Endodermal cell (in vitro differentiated cells): ENCODE data around the gene PEAR1. TPM values are rescaled to one million over a fixed set of nuclear protein-coding genes. Genes with fewer than 3 reads are reported as not detected.

ENCODE experiments used
- DNase-seq: peaks from one replicate; pipeline ENCODE4 v3.0.0-alpha.2; 2017
- H3K27ac ChIP-seq: 2 replicates; pipeline ENCODE4 v1.5.1; 2013; ENCODE audit warnings: mild to moderate bottlenecking, low read depth, low read length, moderate library complexity
- H3K27me3 ChIP-seq: 2 replicates; pipeline ENCODE4 v1.6.1; 2013; ENCODE audit warnings: mild to moderate bottlenecking, low read length, moderate library complexity; ENCODE audit not compliant: insufficient read depth, control insufficient read depth, poor library complexity, severe bottlenecking
- H3K36me3 ChIP-seq: 2 replicates; pipeline ENCODE4 v1.7.0; 2013; ENCODE audit warnings: mild to moderate bottlenecking, low read length, moderate library complexity; ENCODE audit not compliant: control insufficient read depth, insufficient read depth
- H3K4me1 ChIP-seq: one replicate; pipeline ENCODE4 v1.7.0; 2013; ENCODE audit warnings: low read length; ENCODE audit not compliant: control insufficient read depth, insufficient read depth
- H3K4me3 ChIP-seq: 2 replicates; pipeline ENCODE4 v1.5.1; 2013; ENCODE audit warnings: mild to moderate bottlenecking, low read length, moderate library complexity
- H3K9ac ChIP-seq: 2 replicates; pipeline ENCODE4 v1.6.1; 2013; ENCODE audit warnings: mild to moderate bottlenecking, low read length, moderate library complexity; ENCODE audit not compliant: poor library complexity, severe bottlenecking; ENCODE audit errors: extremely low read depth
- H3K9me3 ChIP-seq: 2 replicates; pipeline ENCODE4 v1.6.1; 2013; ENCODE audit warnings: mild to moderate bottlenecking, low read length, moderate library complexity; ENCODE audit not compliant: control insufficient read depth
- H3K27ac Mint-ChIP-seq: 2 replicates; pipeline ENCODE4 v1.8.0; 2020; ENCODE audit warnings: mixed read lengths
- H3K27me3 Mint-ChIP-seq: 2 replicates; pipeline ENCODE4 v1.8.0; 2021; ENCODE audit warnings: mild to moderate bottlenecking, mixed read lengths; ENCODE audit not compliant: insufficient read depth
- H3K36me3 Mint-ChIP-seq: 2 replicates; pipeline ENCODE4 v1.8.0; 2020; ENCODE audit warnings: low read depth, mixed read lengths
- H3K4me1 Mint-ChIP-seq: 2 replicates; pipeline ENCODE4 v1.8.0; 2020; ENCODE audit warnings: mixed read lengths
- H3K4me3 Mint-ChIP-seq: 2 replicates; pipeline ENCODE4 v1.8.0; 2020; ENCODE audit warnings: mild to moderate bottlenecking, moderate library complexity, mixed read lengths
- H3K9me3 Mint-ChIP-seq: 2 replicates; pipeline ENCODE4 v1.8.0; 2020; ENCODE audit warnings: mild to moderate bottlenecking, mixed read lengths
- CTCF ChIP-seq: fragments of 200-600 bp; sonication (generic); conservative IDR thresholded peaks from 2 replicates; pipeline ENCODE4 v1.5.0; 2021; ENCODE audit warnings: antibody characterized with exemption, mild to moderate bottlenecking
- WGBS, 2 experiments: methylation state at CpG; one replicate each; pipeline versions ENCODE4 v1.1.5 to v1.1.7; 2013; ENCODE audit warnings: missing lambda C conversion rate in 2 of 2, mixed read lengths in 1 of 2; ENCODE audit not compliant: insufficient coverage in 1 of 2, insufficient read length in 1 of 2; 5-methylcytosine and 5-hydroxymethylcytosine counted together
- total RNA-seq, 2 donors: library from RNA; stranded (reverse); fragmentation: NEBNext Ultra II Directional in 1 of 2; extraction: Animal tissue kit (Norgen Biotek cat#: 25700) in 1 of 2; gene quantifications; 2 replicates in 1 of 2; 3 replicates in 1 of 2; pipeline ENCODE4 v1.2.1, GENCODE V29; 2021

Gene PEAR1
- total RNA-seq, 2 donors from 2014 or later: 0.29 to 0.53 TPM

- Histone ChIP-seq H3K4me1 (peaks cover 8% of the 10 kb centered on the region), H3K27ac (no peak overlapping the region), H3K36me3 (peaks cover 94% of the 10 kb centered on the region), H3K27me3 (no peaks in the 10 kb centered on the region), H3K9ac (no peak overlapping the region), H3K4me3 (no peak overlapping the region), H3K9me3 (no peaks in the 10 kb centered on the region)
- Mint-ChIP-seq H3K27me3 (no peaks in the 10 kb centered on the region), H3K9me3 (no peaks in the 10 kb centered on the region), H3K36me3 (peaks cover 83% of the 10 kb centered on the region), H3K4me3 (no peak overlapping the region), H3K27ac (no peak overlapping the region), H3K4me1 (peaks cover 29% of the 10 kb centered on the region)
- WGBS, 2 experiments: 96% methylated on average over 2 of the region's 2 CpGs; no CpG with 5 or more reads in 1 of the 2 experiments
- no peak for TF ChIP-seq CTCF
- DNase-seq: no peak
These were observed 60.1 kb downstream of the PEAR1 start for GRCh38 chr1:156953571-156953970.

GRCh38 chr1:156956333-156956732 is 62.8 kb downstream of the PEAR1 start:
- no peaks in the 10 kb centered on the region for H3K27me3 Mint-ChIP-seq
- no peak for TF ChIP-seq CTCF
- H3K27ac Mint-ChIP-seq: no peak overlapping the region
- 87 to 96% methylated on average over 9 to 10 of the region's 10 CpGs for WGBS, 2 experiments
- H3K36me3 Mint-ChIP-seq: peaks cover 91% of the 10 kb centered on the region
- Histone ChIP-seq H3K4me1 (peaks cover 7% of the 10 kb centered on the region), H3K4me3 (no peak overlapping the region), H3K27me3 (no peaks in the 10 kb centered on the region), H3K9ac (no peak overlapping the region), H3K9me3 (no peaks in the 10 kb centered on the region), H3K27ac (no peak overlapping the region), H3K36me3 (peaks cover 91% of the 10 kb centered on the region)
- H3K9me3 Mint-ChIP-seq: no peaks in the 10 kb centered on the region
- H3K4me1 Mint-ChIP-seq: peaks cover 13% of the 10 kb centered on the region
- H3K4me3 Mint-ChIP-seq: no peak overlapping the region
- no peak for DNase-seq

- Histone ChIP-seq H3K9me3 (no peaks in the 10 kb centered on the region), H3K9ac (no peak overlapping the region), H3K4me1 (no peaks in the 10 kb centered on the region), H3K27ac (no peak overlapping the region), H3K27me3 (no peaks in the 10 kb centered on the region), H3K4me3 (no peak overlapping the region), H3K36me3 (peaks cover 89% of the 10 kb centered on the region)
- no peaks in the 10 kb centered on the region for H3K9me3 Mint-ChIP-seq
- TF ChIP-seq CTCF: no peak
- no peak for DNase-seq
- H3K36me3 Mint-ChIP-seq: peaks cover 90% of the 10 kb centered on the region
- H3K4me3 Mint-ChIP-seq: no peak overlapping the region
- no peak overlapping the region for H3K27ac Mint-ChIP-seq
- WGBS, 2 experiments: 94 to 95% methylated on average over 3 of the region's 3 CpGs
- peaks cover 3% of the 10 kb centered on the region for H3K4me1 Mint-ChIP-seq
- no peaks in the 10 kb centered on the region for H3K27me3 Mint-ChIP-seq
These were observed 64.1 kb downstream of the PEAR1 start for GRCh38 chr1:156957634-156958033.
